Hepatocyte (in vitro differentiated cells): ENCODE measurements around the gene MAP7D3. TPM values are rescaled to one million over a fixed set of nuclear protein-coding genes. Genes with fewer than 3 reads are reported as not detected.

Experiments
- DNase-seq: peaks from one replicate; pipeline ENCODE4 v3.0.0-alpha.2; 2016; ENCODE audit warnings: low spot score
- H2AFZ ChIP-seq: fragments of 200-600 bp; sonication (generic); 2 replicates; pipeline ENCODE4 v1.6.0; 2016; ENCODE audit warnings: antibody characterized with exemption, mild to moderate bottlenecking
- H3K27ac ChIP-seq: fragments of 200-600 bp; sonication (generic); 2 replicates; pipeline ENCODE4 v1.5.1; 2016; ENCODE audit warnings: mild to moderate bottlenecking
- H3K27me3 ChIP-seq: fragments of 200-600 bp; sonication (generic); 2 replicates; pipeline ENCODE4 v1.6.1; 2016
- H3K36me3 ChIP-seq: fragments of 200-600 bp; sonication (generic); replicated peaks from 2 replicates; pipeline ENCODE4 v1.5.1; 2016; ENCODE audit warnings: low read depth; ENCODE audit not compliant: insufficient read depth
- H3K4me1 ChIP-seq: fragments of 200-600 bp; sonication (generic); 2 replicates; pipeline ENCODE4 v1.5.1; 2016; ENCODE audit warnings: mild to moderate bottlenecking, moderate library complexity; ENCODE audit not compliant: insufficient read depth
- H3K4me2 ChIP-seq: fragments of 200-600 bp; sonication (generic); 2 replicates; pipeline ENCODE4 v1.6.0; 2016
- H3K4me3 ChIP-seq: fragments of 200-600 bp; sonication (generic); 2 replicates; pipeline ENCODE4 v1.5.1; 2016; ENCODE audit warnings: mild to moderate bottlenecking
- H3K79me2 ChIP-seq: fragments of 200-600 bp; sonication (generic); 2 replicates; pipeline ENCODE4 v1.6.0; 2017; ENCODE audit warnings: mild to moderate bottlenecking
- H3K9me2 ChIP-seq: fragments of 200-600 bp; sonication (generic); replicated peaks from 2 replicates; pipeline ENCODE4 v1.6.0; 2017; ENCODE audit warnings: mild to moderate bottlenecking; ENCODE audit not compliant: insufficient read depth
- H3K9me3 ChIP-seq: fragments of 200-600 bp; sonication (generic); 2 replicates; pipeline ENCODE4 v1.5.1; 2016; ENCODE audit warnings: low read depth, mild to moderate bottlenecking
- H4K20me1 ChIP-seq: fragments of 200-600 bp; sonication (generic); 2 replicates; pipeline ENCODE4 v1.6.0; 2016; ENCODE audit warnings: mild to moderate bottlenecking; ENCODE audit not compliant: insufficient read depth, poor library complexity, severe bottlenecking
- CTCF ChIP-seq: fragments of 200-600 bp; sonication (generic); IDR thresholded peaks from 2 replicates; pipeline ENCODE4 v1.5.1; 2016; ENCODE audit warnings: antibody characterized with exemption, mild to moderate bottlenecking; ENCODE audit not compliant: poor library complexity
- EZH2 ChIP-seq: fragments of 200-600 bp; sonication (generic); IDR thresholded peaks from 2 replicates; pipeline ENCODE4 v1.6.1; 2016; ENCODE audit warnings: antibody characterized with exemption, mild to moderate bottlenecking, borderline replicate concordance
- EZH2phosphoT487 ChIP-seq: fragments of 200-600 bp; sonication (generic); IDR thresholded peaks from one replicate; pipeline ENCODE4 v1.6.1; 2018; ENCODE audit warnings: antibody characterized with exemption, mild to moderate bottlenecking, low read depth, moderate library complexity; ENCODE audit not compliant: unreplicated experiment, severe bottlenecking
- WGBS: methylation state at CpG from one replicate; pipeline ENCODE4 v1.1.6; 2016; ENCODE audit warnings: low lambda C conversion rate; ENCODE audit errors: missing lambda C conversion rate; 5-methylcytosine and 5-hydroxymethylcytosine counted together
- polyA plus RNA-seq: library from polyadenylated mRNA; unstranded; fragments of >200 nt; fragmentation: Nextera tagmentation; extraction: Ambion mirVana; gene quantifications from 2 replicates; pipeline ENCODE4 v1.2.1, GENCODE V29; 2016
- total RNA-seq: library from RNA; depleted of rRNA; stranded (reverse); fragments of >200 nt; gene quantifications from 2 replicates; pipeline ENCODE4 v1.2.3, GENCODE V29; 2014

Gene MAP7D3
- total and polyA plus RNA-seq, 2 experiments from 2014 or later = 3.9 to 6.8 TPM

- Histone ChIP-seq H3K27ac (no peak overlapping the region), H3K36me3 (no peaks in the 10 kb centered on the region), H4K20me1 (no peaks in the 10 kb centered on the region), H3K9me2 (no peaks in the 10 kb centered on the region), H3K79me2 (no peaks in the 10 kb centered on the region), H3K27me3 (no peaks in the 10 kb centered on the region), H3K9me3 (no peaks in the 10 kb centered on the region), H3K4me2 (no peak overlapping the region), H3K4me3 (no peak overlapping the region), H2AFZ (no peak overlapping the region), H3K4me1 (peaks cover 7% of the 10 kb centered on the region)
- TF ChIP-seq EZH2 (no peak), CTCF (peak; percentile 20)
- peak; percentile 15 for DNase-seq
- 81% methylated on average over 8 of the region's 8 CpGs for WGBS
Measured at GRCh38 chrX:136166221-136166855, 84.9 kb downstream of the MAP7D3 start.

- TF ChIP-seq CTCF (no peak), EZH2 (no peak), EZH2phosphoT487 (no peak)
- no peaks in the 10 kb centered on the region for H3K27me3 ChIP-seq
- H3K4me2 ChIP-seq = no peak overlapping the region
- no peak overlapping the region for H3K4me3 ChIP-seq
- H3K9me3 ChIP-seq = no peaks in the 10 kb centered on the region
- H3K27ac ChIP-seq = no peak overlapping the region
- H3K4me1 ChIP-seq = peaks cover 7% of the 10 kb centered on the region
- H3K9me2 ChIP-seq = no peaks in the 10 kb centered on the region
- no peak overlapping the region for H2AFZ ChIP-seq
- 42% methylated on average over 3 of the region's 3 CpGs for WGBS
- no peak for DNase-seq
- no peaks in the 10 kb centered on the region for H3K79me2 ChIP-seq
- H4K20me1 ChIP-seq = no peaks in the 10 kb centered on the region
- H3K36me3 ChIP-seq = no peaks in the 10 kb centered on the region
Measured at GRCh38 chrX:136165406-136165805, 85.8 kb downstream of the MAP7D3 start.

GRCh38 chrX:136163689-136164088, 87.5 kb downstream of the MAP7D3 start:
- H3K79me2 ChIP-seq = no peaks in the 10 kb centered on the region
- no peaks in the 10 kb centered on the region for H3K4me1 ChIP-seq
- H3K36me3 ChIP-seq = no peaks in the 10 kb centered on the region
- H3K27me3 ChIP-seq = no peaks in the 10 kb centered on the region
- no peak overlapping the region for H2AFZ ChIP-seq
- no peaks in the 10 kb centered on the region for H4K20me1 ChIP-seq
- H3K9me3 ChIP-seq = no peaks in the 10 kb centered on the region
- no peak overlapping the region for H3K4me3 ChIP-seq
- no peak overlapping the region for H3K4me2 ChIP-seq
- no peak for DNase-seq
- no peaks in the 10 kb centered on the region for H3K9me2 ChIP-seq
- 80% methylated on average over 1 of the region's 1 CpG for WGBS
- H3K27ac ChIP-seq = no peak overlapping the region
- TF ChIP-seq CTCF = no peak
- TF ChIP-seq EZH2phosphoT487 = no peak
- TF ChIP-seq EZH2 = no peak

Other genes starting within 250 kb of the MAP7D3 start
- gene FHL1, start 103.9 kb downstream of the MAP7D3 start, total RNA-seq = 40.0 and 55.3 TPM in 2 replicates
- gene FHL1, start 103.9 kb downstream of the MAP7D3 start, polyA plus RNA-seq = 28.2 and 31.5 TPM in 2 replicates
- gene ADGRG4, start 49.6 kb upstream of the MAP7D3 start, total RNA-seq = 0.08 and 0.27 TPM in 2 replicates
- gene ADGRG4, start 49.6 kb upstream of the MAP7D3 start, polyA plus RNA-seq = not detected in 2 replicates
- 0.04 TPM in 1 of 2 replicates, not detected in the other for gene BRS3, start 236.5 kb upstream of the MAP7D3 start, total RNA-seq
- gene BRS3, start 236.5 kb upstream of the MAP7D3 start, polyA plus RNA-seq = not detected in 2 replicates
- 51.0 and 55.3 TPM in 2 replicates for gene HTATSF1, start 246.2 kb upstream of the MAP7D3 start, total RNA-seq
- gene HTATSF1, start 246.2 kb upstream of the MAP7D3 start, polyA plus RNA-seq = 36.6 and 37.3 TPM in 2 replicates